Measurements from ENCODE around the gene THOC6.

DNA sequence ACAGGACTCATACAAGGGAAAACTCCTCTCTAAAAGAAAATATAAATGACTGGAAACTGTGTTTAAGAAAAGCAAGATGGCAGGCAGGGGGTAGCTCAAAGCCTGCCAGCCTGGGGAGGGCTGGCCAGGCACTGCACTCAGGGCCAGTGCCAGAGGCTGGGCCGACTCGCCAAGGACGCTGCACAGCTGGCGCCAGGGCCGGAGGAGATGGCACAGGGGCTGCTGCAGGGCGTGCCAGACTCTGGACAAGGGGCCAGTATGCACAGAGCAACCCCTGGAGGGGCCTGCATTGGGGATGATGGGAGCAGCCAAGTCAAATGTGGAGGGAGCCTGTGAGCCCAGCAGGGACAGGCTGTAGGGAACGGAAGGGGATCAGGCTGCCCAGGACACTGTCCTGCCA lies 47.6 kb upstream of the THOC6 start:
- no peak for TF ChIP-seq TOX (CRISPR knock-in tag; IDR thresholded peaks at IDR 0.05; ENCODE audit: borderline replicate concordance)
- TF ChIP-seq ISL1 (CRISPR knock-in tag; IDR thresholded peaks at IDR 0.05): no peak
- no peak for TF ChIP-seq BACH2 (CRISPR knock-in tag; IDR thresholded peaks at IDR 0.05; ENCODE audit: borderline replicate concordance)
- no peak for TF ChIP-seq ZNF565 (CRISPR knock-in tag; conservative IDR thresholded peaks at IDR 0.05; ENCODE audit: low read depth)
- no peak for TF ChIP-seq GLIS3 (CRISPR knock-in tag; IDR thresholded peaks at IDR 0.05)
- TF ChIP-seq, protein P1, sequence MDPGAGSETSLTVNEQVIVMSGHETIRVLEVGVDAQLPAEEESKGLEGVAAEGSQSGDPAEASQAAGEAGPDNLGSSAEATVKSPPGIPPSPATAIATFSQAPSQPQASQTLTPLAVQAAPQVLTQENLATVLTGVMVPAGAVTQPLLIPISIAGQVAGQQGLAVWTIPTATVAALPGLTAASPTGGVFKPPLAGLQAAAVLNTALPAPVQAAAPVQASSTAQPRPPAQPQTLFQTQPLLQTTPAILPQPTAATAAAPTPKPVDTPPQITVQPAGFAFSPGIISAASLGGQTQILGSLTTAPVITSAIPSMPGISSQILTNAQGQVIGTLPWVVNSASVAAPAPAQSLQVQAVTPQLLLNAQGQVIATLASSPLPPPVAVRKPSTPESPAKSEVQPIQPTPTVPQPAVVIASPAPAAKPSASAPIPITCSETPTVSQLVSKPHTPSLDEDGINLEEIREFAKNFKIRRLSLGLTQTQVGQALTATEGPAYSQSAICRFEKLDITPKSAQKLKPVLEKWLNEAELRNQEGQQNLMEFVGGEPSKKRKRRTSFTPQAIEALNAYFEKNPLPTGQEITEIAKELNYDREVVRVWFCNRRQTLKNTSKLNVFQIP (CRISPR knock-in tag; IDR thresholded peaks at IDR 0.05; ENCODE audit: borderline replicate concordance, low read depth): no peak
- TF ChIP-seq TCF4 (CRISPR knock-in tag; IDR thresholded peaks at IDR 0.05; ENCODE audit: borderline replicate concordance): no peak
- TF ChIP-seq, protein P2, sequence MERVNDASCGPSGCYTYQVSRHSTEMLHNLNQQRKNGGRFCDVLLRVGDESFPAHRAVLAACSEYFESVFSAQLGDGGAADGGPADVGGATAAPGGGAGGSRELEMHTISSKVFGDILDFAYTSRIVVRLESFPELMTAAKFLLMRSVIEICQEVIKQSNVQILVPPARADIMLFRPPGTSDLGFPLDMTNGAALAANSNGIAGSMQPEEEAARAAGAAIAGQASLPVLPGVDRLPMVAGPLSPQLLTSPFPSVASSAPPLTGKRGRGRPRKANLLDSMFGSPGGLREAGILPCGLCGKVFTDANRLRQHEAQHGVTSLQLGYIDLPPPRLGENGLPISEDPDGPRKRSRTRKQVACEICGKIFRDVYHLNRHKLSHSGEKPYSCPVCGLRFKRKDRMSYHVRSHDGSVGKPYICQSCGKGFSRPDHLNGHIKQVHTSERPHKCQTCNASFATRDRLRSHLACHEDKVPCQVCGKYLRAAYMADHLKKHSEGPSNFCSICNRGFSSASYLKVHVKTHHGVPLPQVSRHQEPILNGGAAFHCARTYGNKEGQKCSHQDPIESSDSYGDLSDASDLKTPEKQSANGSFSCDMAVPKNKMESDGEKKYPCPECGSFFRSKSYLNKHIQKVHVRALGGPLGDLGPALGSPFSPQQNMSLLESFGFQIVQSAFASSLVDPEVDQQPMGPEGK (CRISPR knock-in tag; IDR thresholded peaks at IDR 0.05; ENCODE audit: borderline replicate concordance): no peak
- no peak for TF ChIP-seq CSDC2 (CRISPR knock-in tag; IDR thresholded peaks at IDR 0.05)
- no peak for TF ChIP-seq ZNF70 (CRISPR knock-in tag; IDR thresholded peaks at IDR 0.05)
